ENCODE measurements around the gene DXO.
"Not testable (repeated sequence)": the region's sequence is repeated elsewhere in the genome, so short reads cannot be mapped to it uniquely, and the experiment has no call there.

DXO gene

DNA sequence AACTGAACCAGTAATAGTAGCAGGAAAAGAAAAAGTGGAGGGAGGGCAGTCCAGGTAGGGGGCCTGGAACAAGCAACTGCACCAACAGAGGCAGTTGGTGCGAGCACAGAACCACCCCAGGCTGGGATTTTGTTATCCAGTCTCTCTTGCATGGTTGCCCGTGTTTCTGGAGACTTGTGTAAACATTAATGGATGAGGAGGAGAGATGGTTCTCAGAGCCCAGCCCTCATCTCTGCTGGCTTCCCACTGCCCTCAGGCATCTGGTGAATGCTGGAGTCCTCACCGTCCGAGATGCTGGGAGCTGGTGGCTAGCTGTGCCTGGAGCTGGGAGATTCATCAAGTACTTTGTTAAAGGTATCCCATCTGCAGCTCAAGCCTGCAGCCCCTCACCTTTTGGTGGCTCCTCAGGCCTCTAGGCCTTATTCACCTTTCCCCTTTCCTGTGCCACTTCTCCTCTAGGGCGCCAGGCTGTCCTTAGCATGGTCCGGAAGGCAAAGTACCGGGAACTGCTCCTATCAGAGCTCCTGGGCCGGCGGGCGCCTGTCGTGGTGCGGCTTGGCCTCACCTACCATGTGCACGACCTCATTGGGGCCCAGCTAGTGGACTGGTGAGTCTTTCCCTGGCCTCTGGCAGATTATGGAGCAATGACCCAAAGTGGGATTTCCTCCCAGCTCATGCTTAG lies 8.4 kb upstream of the DXO start:
- not testable (repeated sequence) for DNase-seq (ENCODE audit: low spot score)

DNA sequence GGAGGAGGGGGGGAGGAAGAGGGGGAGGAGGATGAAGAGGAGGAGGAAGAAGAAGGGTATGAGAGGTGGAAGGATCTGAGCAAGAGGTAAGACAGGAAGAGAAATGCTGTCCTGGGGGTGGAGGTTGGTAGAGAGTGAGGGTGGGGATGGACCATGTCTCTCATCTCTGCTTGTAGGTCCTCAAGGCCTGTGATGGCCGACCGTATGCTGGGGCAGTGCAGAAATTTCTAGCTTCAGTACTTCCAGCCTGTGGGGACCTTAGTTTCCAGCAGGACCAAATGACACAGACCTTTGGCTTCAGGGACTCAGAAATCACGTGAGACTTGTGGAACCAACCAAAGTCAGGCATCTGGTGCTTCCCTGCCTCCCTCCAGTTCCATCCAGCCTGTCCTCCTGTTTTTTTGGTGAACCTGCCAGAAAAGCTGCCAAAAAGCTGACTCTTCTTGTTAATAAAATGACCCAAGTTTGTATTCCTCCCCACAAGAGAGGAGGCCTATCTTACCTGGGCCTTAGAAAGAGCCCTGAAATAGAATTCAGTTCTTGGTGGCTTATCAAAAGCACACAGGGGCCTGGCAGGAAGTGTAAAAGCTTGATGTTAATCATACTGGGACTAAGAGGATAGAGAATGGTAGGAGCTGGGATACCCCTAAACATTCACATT lies 7.4 kb upstream of the DXO start:
- DNase-seq (ENCODE audit: low spot score) = no peak

DNA sequence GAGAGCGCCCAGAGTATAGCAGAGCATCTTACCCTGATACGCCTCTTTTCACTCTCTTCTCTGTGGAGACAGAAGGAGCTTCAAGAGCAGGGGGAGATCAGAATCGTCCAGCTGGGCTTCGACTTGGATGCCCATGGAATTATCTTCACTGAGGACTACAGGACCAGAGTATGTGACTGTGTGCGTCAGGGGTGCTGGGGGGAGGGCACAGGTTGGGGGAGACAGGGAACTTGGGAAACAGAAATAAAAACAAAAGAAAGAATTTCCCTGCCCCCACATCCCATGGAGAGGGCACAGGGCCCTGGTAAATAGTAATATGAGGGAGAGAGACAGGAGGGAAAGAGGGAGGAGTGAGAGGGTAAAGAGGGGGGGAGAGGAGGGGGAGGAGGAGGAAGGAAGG lies 6.9 kb upstream of the DXO start:
- DNase-seq (ENCODE audit: low spot score) = no peak

DNA sequence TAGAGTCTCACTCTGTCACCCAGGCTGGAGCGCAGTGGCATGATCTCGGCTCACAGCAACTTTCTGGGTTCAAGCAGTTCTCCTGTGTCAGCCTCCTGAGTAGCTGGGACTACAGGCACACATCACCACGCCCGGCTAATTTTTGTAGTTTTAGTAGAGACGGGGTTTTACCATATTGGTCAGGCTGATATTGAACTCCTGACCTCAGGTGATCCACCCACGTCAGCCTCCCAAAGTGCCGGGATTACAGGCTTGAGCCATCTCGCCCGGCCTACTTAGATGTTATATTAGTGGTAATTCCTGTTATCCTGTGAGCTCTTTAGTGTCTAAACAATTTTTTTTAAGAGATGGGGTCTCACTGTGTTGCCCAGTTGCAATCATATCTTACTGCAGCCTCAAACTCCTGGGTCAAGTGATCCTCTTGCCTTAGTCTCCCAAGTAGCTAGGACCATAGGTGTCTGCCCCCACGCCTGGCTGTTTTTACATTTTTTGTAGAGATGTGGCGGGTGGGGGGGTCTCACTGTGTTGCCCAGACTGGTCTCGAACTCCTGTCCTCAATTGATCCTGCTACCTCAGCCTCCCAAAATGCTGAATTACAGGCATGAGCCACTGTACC lies 6.0 kb upstream of the DXO start:
- DNase-seq (ENCODE audit: low spot score) = no peak

DNA sequence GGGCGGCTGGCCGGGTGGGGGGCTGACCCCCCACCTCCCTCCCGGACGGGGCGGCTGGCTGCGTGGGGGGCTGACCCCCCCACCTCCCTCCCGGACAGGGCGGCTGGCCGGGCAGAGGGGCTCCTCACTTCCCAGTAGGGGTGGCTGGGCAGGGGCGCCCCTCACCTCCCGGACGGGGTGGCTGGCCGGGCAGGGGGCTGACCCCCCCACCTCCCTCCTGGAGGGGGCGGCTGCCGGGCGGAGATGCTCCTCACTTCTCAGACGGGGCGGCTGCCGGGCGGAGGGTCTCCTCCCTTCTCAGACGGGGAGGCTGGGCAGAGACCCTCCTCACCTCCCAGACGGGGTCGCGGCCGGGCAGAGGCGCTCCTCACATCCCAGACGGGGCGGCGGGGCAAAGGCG lies 4.1 kb upstream of the DXO start:
- not testable (repeated sequence) for DNase-seq (ENCODE audit: low spot score)

DNA sequence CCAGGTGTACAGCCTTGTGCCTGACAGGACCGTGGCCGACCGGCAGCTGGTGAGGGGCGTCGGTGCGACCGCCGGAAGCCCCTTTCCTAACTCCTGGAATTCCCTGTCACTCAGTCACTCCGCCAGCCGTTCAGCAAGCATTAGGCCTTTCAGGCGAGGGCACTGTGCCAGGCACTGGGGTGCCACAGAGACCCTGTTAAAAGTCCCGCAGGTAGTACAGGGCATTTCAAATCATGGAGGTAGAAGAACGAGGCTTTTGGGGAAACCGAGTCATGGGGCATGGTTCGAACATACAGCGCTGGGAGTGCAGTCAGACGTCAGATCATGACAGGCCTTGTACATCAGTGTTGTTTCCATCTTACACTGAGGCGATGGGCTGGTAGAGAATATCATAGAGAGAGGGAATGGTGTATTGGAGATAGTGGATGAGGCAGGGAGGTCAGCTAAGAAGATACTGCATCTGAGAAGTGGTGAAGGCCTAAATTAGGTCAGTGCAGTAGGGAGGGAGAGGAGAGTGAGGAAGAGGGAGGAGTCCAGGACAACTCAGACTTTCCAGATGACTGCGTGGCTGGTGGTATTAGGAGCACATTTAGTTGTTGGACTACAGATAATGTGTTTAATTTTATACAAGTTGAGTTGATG lies 892 bp upstream of the DXO start:
- peak; percentile 20 for DNase-seq (ENCODE audit: low spot score)

DNA sequence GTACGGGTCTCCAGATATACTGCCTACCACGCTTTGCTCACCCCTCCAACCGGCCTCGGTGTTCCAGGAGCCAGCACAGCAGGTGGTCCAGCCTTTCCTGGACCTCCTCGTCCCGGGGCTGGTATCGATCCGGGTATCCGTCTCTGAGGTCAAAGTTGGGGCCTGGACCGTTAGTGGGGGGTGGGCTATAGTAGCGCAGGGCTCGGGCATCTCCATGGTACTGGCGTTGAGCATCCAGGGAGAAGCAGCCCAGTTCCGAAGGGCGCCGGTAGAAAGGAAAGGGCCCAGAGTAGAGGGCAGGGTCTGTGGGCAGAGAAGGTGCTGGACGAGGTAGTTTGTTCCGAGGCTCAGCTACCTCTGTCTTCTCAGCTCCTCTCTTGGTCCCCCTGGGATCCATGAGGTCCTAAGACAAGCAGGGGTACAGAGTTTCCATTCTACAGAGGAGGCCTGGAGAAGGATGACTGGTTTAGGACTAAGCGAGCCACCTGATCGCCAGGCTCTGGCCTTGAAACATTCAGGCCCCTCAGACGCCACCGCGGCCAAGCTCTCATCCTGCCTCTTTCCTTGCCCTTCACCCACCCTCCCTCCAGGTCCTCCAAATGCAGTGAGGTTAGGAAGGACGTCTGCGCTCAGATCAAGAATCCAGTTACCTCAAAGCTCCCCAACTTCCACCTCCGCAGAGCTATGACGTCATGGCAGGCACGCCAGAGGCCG lies 502 bp downstream of the DXO start:
- no peak for DNase-seq (ENCODE audit: low spot score)

DNA sequence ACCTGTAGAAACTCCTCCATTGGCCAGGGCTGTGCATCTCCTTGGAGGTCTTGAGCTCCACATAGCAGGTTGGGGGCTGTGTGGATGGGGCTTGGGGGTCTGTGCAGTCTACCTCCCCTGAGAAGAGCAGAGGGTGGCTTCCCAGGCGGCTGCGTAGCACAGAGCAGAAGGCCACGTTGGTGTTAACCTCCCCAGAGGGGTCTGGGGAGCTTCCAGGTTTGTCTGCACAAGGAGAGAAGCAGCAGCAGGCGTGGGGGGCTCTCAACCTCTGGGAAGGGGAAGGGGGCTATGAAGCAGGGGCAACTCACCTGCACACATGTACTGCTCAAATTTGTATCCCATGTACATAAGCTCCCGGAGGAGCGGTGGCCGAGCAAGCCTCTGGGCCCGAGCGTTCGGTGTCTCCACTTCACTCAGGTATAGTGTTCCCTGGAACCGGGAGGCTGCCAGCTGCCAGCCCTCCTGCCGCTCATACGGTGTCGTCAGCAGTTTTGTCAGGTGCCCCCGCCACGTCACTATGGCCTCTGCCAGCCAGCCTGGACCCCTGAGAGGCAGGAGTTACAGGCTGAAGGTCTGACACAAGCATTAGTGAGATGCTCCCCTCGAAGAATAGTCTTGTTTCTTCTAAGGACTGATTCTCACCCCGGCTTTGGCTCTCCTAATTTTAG lies 1.2 kb downstream of the DXO start:
- no peak for DNase-seq (ENCODE audit: low spot score)

DNA sequence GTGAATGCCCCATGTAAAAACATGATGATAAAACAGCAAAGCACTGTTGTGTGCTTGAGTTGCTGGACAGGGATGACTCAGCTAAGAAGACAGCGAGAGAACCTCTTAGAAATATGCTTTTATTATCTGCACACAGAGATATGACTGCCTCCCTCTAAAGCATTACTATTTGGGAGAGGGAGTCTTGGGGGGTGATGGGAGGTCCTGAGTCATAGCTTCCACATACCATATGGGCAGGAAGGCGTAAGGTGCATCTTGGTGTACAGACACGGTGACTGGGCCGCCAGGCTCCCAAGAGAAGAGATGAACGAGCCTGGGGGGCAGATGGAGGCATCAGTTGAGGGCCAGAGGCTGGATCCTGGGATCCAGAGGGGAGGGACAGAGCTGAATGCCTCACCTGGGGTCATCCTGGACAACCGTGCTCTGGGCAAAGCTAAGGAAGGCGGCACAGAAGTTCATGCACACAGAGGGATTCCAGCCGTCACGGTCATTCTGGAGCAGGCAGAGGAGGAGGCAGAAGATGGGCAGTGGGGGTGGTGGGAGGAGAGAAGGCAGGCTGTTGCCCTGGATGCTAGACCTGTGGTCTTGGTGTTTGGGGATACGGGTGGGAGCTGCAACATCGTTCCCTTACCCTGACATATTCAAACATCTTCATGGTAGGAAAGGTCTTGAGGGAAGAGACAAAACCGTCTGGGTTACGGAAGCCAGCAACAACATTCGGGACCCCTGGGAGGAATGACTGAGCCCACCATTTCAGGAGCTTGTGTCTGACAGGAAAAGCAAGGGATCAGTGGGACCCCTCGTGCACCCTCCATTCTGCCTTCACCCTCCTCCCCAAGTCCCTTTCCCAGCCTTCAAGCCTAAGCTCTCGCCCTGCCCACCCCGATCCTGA lies 2.0 kb downstream of the DXO start:
- no peak for DNase-seq (ENCODE audit: low spot score)

DNA sequence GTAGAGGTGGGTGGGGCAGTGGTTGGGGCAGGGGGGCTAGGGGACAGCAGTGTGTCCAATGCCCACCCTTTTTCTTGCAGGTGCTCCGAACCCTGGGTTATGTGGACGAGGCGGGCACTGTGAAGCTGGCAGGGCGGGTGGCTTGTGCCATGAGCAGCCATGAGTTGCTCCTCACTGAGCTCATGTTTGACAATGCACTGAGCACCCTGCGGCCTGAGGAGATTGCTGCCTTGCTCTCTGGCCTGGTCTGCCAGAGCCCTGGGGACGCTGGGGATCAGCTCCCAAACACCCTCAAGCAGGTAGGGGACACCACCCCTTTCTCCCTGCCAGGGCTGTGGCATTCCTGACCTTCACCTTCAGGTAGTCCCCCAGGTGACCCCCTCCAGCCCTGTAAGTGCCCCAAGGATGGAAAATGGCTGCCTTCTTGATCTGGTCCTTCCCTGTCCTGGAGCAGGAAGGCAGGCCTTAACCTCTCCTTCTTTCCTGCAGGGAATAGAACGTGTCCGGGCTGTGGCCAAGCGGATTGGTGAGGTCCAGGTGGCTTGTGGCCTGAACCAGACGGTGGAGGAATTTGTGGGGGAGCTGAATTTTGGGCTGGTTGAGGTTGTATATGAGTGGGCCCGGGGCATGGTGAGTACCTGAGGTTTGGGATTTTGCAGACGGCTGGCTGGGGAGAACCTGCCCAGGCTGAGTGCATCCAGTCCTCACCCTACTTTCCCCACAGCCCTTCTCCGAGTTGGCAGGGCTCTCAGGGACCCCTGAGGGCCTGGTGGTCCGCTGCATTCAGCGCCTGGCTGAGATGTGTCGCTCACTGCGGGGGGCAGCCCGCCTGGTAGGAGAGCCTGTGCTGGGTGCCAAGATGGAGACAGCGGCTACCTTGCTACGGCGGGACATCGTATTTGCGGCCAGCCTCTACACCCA lies 2.9 kb downstream of the DXO start:
- no peak for DNase-seq (ENCODE audit: low spot score)

DNA sequence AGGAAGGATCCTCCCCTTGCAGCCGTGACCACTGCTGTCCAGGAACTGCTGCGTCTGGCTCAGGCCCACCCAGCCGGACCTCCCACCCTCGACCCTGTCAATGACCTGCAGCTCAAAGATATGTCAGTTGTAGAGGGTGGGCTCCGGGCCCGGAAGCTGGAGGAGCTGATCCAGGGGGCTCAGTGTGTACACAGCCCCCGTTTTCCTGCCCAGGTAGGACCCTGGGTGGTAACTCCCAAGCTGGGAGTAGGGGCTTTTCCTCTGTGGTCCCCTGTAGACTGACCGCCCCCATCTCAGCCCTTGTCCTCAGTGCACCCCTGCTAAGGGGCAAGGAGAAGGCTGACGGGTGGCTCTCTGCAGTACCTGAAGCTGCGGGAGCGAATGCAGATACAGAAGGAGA lies 3.6 kb downstream of the DXO start:
- no peak for DNase-seq (ENCODE audit: low spot score)

DNA sequence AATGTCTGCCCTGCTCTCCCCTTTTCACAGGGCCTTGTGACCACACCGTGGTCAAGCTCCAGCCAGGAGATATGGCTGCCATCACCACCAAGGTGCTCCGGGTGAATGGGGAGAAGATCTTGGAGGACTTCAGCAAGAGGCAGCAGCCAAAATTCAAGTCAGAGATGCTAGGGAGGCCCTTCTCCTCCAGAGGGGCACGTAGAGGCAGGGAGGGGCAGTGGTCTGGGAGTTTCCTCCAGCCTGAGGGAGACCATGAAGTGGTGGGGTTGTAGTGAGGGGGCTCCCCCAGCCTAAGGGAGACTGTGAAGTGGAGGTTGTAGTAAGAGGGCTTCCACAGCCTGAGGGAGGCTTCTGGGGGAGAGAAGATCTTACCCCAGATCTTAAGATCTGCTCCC lies 4.0 kb downstream of the DXO start:
- DNase-seq (ENCODE audit: low spot score) = no peak

DNA sequence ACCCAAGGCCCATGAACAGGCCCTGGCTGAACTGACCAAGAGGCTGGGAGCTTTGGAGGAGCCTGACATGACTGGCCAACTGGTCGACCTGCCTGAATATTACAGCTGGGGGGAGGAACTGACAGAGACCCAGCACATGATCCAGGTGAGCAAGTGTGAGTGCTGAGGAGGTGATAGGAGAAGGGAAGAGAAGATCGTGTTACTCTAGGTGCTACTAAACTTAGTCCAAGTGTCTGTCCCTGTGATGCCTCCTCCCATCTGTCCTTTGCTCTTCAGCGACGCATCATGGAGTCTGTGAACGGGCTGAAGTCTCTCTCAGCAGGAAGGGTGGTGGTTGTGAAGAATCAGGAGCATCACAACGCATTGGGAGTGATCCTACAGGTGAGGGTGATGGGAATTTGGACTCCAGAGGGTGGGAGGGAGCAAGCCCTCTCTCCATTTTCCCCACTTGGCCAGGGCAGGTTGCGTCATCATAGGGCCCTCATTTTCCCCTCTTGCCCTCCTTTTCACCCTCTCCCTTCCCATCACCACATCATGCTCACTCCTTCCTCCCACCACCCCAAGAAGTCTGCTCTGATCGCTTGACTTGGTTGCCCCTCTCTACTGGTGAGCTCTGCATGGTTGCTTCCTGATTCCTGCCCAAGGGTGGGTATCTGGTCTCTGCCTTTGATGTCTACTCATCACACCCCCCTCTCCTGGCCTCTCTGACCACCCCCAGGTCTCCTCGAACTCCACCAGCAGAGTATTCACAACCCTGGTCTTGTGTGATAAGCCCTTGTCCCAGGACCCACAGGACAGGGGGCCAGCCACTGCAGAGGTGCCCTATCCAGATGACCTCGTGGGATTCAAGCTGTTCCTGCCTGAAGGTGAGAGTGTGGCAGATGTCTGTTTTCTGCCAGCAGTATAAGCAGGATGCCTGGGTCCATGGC lies 4.7 kb downstream of the DXO start:
- no peak for DNase-seq (ENCODE audit: low spot score)

DNA sequence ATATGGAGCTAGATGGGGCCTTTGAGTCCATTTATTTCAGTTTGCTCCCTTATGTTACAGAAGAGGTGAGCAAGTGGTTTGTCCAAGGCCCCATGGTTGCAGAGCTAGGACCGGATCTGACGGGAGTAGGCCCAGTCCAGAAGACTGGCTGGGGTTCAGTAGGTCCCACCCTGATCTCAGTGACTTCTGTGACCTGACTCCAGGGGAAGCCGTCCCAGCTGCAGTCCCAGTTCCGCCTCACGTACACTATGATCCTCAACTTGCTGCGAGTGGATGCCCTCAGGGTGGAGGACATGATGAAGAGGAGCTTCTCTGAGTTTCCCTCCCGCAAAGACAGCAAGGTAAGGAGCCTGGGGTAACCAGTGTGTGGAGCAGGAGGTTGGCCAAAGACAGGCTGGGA lies 5.4 kb downstream of the DXO start:
- no peak for DNase-seq (ENCODE audit: low spot score)

DNA sequence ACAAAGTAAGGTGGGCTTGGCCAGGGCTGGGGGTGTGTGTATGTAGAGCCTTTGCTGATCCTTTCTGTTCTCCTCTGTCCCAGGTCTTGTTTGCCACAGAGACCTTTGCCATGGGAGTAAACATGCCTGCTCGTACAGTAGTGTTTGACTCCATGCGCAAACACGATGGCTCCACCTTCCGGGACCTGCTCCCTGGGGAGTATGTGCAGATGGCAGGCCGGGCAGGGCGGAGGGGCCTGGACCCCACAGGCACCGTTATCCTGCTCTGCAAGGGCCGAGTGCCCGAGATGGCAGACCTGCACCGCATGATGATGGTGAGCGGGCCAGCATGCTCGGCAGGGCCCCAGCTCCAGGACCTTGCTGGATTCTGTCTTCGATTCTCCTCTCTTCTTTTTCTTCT lies 6.2 kb downstream of the DXO start:
- no peak for DNase-seq (ENCODE audit: low spot score)

DNA sequence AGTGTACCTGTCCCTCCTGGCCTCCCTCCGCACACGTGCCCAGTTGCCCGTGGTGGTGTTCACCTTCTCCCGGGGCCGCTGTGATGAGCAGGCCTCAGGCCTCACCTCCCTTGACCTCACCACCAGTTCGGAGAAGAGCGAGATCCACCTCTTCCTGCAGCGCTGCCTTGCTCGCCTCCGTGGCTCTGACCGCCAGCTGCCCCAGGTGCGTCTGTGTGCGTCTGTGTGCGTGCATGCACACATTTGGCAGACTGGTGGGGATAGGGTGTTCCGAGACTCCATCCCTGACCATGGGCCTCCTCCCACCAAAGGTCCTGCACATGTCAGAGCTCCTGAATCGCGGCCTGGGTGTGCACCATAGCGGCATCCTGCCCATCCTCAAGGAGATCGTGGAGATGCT lies 8.0 kb downstream of the DXO start:
- no peak for DNase-seq (ENCODE audit: low spot score)

DNA sequence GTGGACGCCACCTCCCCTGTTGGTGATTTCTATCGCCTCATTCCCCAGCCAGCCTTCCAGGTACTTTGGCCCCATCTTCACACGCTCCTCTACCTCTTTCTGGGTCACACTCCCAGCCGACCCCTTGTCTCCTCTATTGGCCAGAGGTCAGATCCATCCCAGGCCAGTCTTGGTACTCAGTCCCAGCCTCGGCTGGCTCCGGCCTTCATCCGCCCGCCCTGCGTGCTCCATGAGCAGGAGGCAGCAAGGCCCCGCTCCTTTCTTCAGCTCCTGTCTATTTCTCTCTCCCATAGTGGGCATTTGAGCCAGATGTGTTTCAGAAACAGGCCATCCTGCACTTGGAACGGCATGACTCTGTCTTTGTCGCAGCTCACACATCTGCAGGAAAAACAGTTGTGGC lies 10.3 kb downstream of the DXO start:
- DNase-seq (ENCODE audit: low spot score) = no peak
